GM12878 (cell line): ENCODE measurements around the gene LY9. TPM values are rescaled to one million over a fixed set of nuclear protein-coding genes. Genes with fewer than 3 reads are reported as not detected.

ENCODE experiments used
- ATAC-seq: fragments of 200-7000 bp; cut with Tn5 transposase; 3 replicates; pipeline ENCODE4 v1.9.1; 2020; ENCODE audit warnings: mild to moderate bottlenecking, moderate library complexity
- BruUV-seq: library from RNA; stranded (reverse); fragments of 400-500 nt; replicated peaks from 2 replicates; lab custom pipeline; 2021; lab: Mats Ljungman, UMichigan
- CTCF ChIA-PET: fragments of 300-600 bp; sonication (Branson Sonifier 250); formaldehyde crosslinking; extraction: SDS; loops from one replicate; lab custom pipeline; 2021; ENCODE audit warnings: inconsistent platforms; lab: Yijun Ruan, JAX
- POLR2A ChIA-PET: fragments of 350-600 bp; formaldehyde crosslinking; extraction: SDS; loops from one replicate; lab custom pipeline; 2021; ENCODE audit warnings: inconsistent platforms; lab: Charles Lee
- RAD21 ChIA-PET: fragments of 300-600 bp; sonication (Branson Sonifier 250); formaldehyde crosslinking; loops from one replicate; lab custom pipeline; 2023; ENCODE audit warnings: antibody characterized with exemption; ENCODE audit not compliant: unreplicated experiment; lab: Charles Lee
- SMC1A ChIA-PET: fragments of 300-600 bp; sonication (Branson Sonifier 250); formaldehyde crosslinking; loops from one replicate; lab custom pipeline; 2023; ENCODE audit not compliant: unreplicated experiment, uncharacterized antibody; lab: Charles Lee
- DNase-seq: peaks from one replicate; pipeline ENCODE4 v3.0.0-alpha.2; 2011; ENCODE audit warnings: low read depth, low spot score
- FAIRE-seq: peaks from 3 replicates; lab custom pipeline; 2011; peaks lifted over from hg19 to GRCh38; lab: Jason Lieb, UNC
- H2AFZ ChIP-seq: 2 replicates; pipeline ENCODE4 v1.6.0; 2011; ENCODE audit warnings: low read depth, low read length, control low read depth; ENCODE audit not compliant: control insufficient read depth
- H3K27ac ChIP-seq: 2 replicates; pipeline ENCODE4 v1.5.1; 2011; ENCODE audit warnings: control low read depth; ENCODE audit not compliant: control insufficient read depth, insufficient read depth
- H3K27me3 ChIP-seq, 2 experiments: replicated peaks in 1 of 2; 2 replicates each; pipeline versions ENCODE4 v1.6.0 to v1.6.1; 2011; ENCODE audit warnings: low read length in 1 of 2; ENCODE audit not compliant: control insufficient read depth in 2 of 2, insufficient read depth in 2 of 2
- H3K36me3 ChIP-seq, 2 experiments: 2 replicates each; pipeline ENCODE4 v1.5.1; 2011; ENCODE audit warnings: low read length in 1 of 2; ENCODE audit not compliant: control insufficient read depth in 2 of 2, insufficient read depth in 2 of 2
- H3K4me1 ChIP-seq: 2 replicates; pipeline ENCODE4 v1.6.1; 2011; ENCODE audit warnings: mild to moderate bottlenecking, low read length, moderate library complexity, mixed read lengths; ENCODE audit not compliant: control insufficient read depth, insufficient read depth
- H3K4me2 ChIP-seq: 2 replicates; pipeline ENCODE4 v1.6.0; 2011; ENCODE audit warnings: control low read depth; ENCODE audit not compliant: control insufficient read depth, insufficient read depth
- H3K4me3 ChIP-seq: fragments of 200-600 bp; sonication (generic); 2 replicates; pipeline ENCODE4 v1.5.1; 2016
- H3K79me2 ChIP-seq: 2 replicates; pipeline ENCODE4 v1.6.0; 2011; ENCODE audit warnings: low read length; ENCODE audit not compliant: control insufficient read depth, insufficient read depth
- H3K9ac ChIP-seq: 2 replicates; pipeline ENCODE4 v1.8.0; 2011; ENCODE audit warnings: low read length, control low read depth, mixed read lengths; ENCODE audit not compliant: control insufficient read depth, insufficient read depth
- H3K9me3 ChIP-seq: replicated peaks from 3 replicates; pipeline ENCODE4 v1.5.1; 2011; ENCODE audit warnings: mild to moderate bottlenecking, low read length; ENCODE audit not compliant: control insufficient read depth, insufficient read depth
- H4K20me1 ChIP-seq: 2 replicates; pipeline ENCODE4 v1.6.0; 2011; ENCODE audit not compliant: control insufficient read depth, insufficient read depth
- ATF3 ChIP-seq: IDR thresholded peaks from 2 replicates; pipeline ENCODE4 v1.6.1; 2011; ENCODE audit warnings: low read depth, mild to moderate bottlenecking, low read length, moderate library complexity, borderline replicate concordance; ENCODE audit errors: extremely low read depth
- CEBPZ ChIP-seq: fragments of 150-350 bp; IDR thresholded peaks from 2 replicates; pipeline ENCODE4 v1.6.1; 2016; ENCODE audit warnings: low read depth, low read length
- CUX1 ChIP-seq: IDR thresholded peaks from 2 replicates; pipeline ENCODE4 v1.6.1; 2012; ENCODE audit warnings: improper control_type of control experiment, low read depth, low read length; ENCODE audit not compliant: insufficient replicate concordance
- DPF2 ChIP-seq: fragments of 450-650 bp; IDR thresholded peaks from 2 replicates; pipeline ENCODE4 v1.6.1; 2017; ENCODE audit warnings: mild to moderate bottlenecking
- E4F1 ChIP-seq: fragments of 450-650 bp; IDR thresholded peaks from 2 replicates; pipeline ENCODE4 v1.6.1; 2018; ENCODE audit warnings: borderline replicate concordance, mild to moderate bottlenecking; ENCODE audit not compliant: partially characterized antibody
- NR2C1 ChIP-seq: fragments of 450-650 bp; IDR thresholded peaks from 2 replicates; pipeline ENCODE4 v1.6.1; 2017; ENCODE audit warnings: antibody characterized with exemption, mild to moderate bottlenecking, moderate library complexity
- RELB ChIP-seq: fragments of 450-650 bp; IDR thresholded peaks from 2 replicates; pipeline ENCODE4 v1.6.1; 2017; ENCODE audit warnings: low read depth, mild to moderate bottlenecking, moderate library complexity
- WGBS: methylation state at CpG from one replicate; pipeline ENCODE4 v1.1.6; 2016; ENCODE audit warnings: low lambda C conversion rate; ENCODE audit not compliant: insufficient replicate concordance, insufficient coverage; ENCODE audit errors: missing lambda C conversion rate; 5-methylcytosine and 5-hydroxymethylcytosine counted together
- in situ Hi-C: fragments of 300-500 bp; cut with MboI; formaldehyde crosslinking; loops from 9 replicates; pipeline ENCODE4 v1.14.3; 2018; ENCODE audit warnings: mixed read lengths
- intact Hi-C: fragments of 100-400 bp; cut with micrococcal nuclease; formaldehyde crosslinking; loops from one replicate; pipeline ENCODE4 v1.14.2; 2022; ENCODE audit not compliant: unreplicated experiment
- polyA plus RNA-seq, 11 experiments: library from polyadenylated mRNA; depleted of rRNA in 4 of 11; unstranded in 6 of 11; stranded (reverse) in 5 of 11; fragments of >200 nt; fragmentation: Nextera tagmentation in 4 of 11; fragmentation: Illumina TruSeq in 1 of 11; extraction: Ambion mirVana in 4 of 11; extraction: Trizol in 1 of 11; gene quantifications; 1 replicate in 1 of 11; 2 replicates in 10 of 11; pipeline versions ENCODE4 v1.2.1 to v1.2.3, GENCODE V29; 2011 to 2016; ENCODE audit warnings: inconsistent platforms in 2 of 11, missing spikeins in 2 of 11, low read depth in 1 of 11
- total RNA-seq, 4 experiments: library from RNA; depleted of rRNA in 3 of 4; stranded (reverse); fragments of >200 nt in 3 of 4; fragmentation: Illumina TruSeq in 1 of 4; extraction: Trizol in 1 of 4; gene quantifications; 2 replicates each; pipeline versions ENCODE4 v1.2.1 to v1.2.3, GENCODE V29; 2013 to 2021

Gene LY9
- total and polyA plus RNA-seq, 10 of the 15 experiments (the other 5 are each of a cell fraction or from before 2014, with no cell fraction given): 2.7 to 12.5 (median 9.0) TPM

- in situ Hi-C loops: loop anchor here (5.0 kb wide), 1 partner anchor 115 kb away; the partner anchor contains the start of gene ITLN2
- peak overlapping the region; percentile 67 for H3K9ac ChIP-seq
- H3K4me2 ChIP-seq: peak overlapping the region; percentile 66
- TF ChIP-seq CEBPZ (no peak), NR2C1 (no peak), E4F1 (no peak), ATF3 (no peak), RELB (0 out of 2 replicates have a peak, but pooled peaks have one; percentile 46), CUX1 (no peak), DPF2 (peak; percentile 76)
Observed at GRCh38 chr1:160837558-160838205, 41.7 kb downstream of the LY9 start.

More at GRCh38 chr1:160837558-160838205, 41.7 kb downstream of the LY9 start:
- no peaks in the 10 kb centered on the region for H3K27me3 ChIP-seq
- H2AFZ ChIP-seq: peak overlapping the region; percentile 80
- ChIA-PET POLR2A (interaction anchor here (0.8 to 2.5 kb wide), 8 partner anchors 12 to 232 kb away, joined by 3 to 7 read pairs (median 4); partner anchors contain the start of genes ARHGAP30, CD244 and LY9), SMC1A (interaction anchor here (0.7 to 13.0 kb wide), 32 partner anchors 10 to 260 kb away, joined by 3 to 229 read pairs (median 6); partner anchors contain the start of genes CD244, ITLN1, ITLN2 and KLHDC9), CTCF (interaction anchor here (0.9 to 8.2 kb wide), 30 partner anchors 10 to 260 kb away, joined by 3 to 349 read pairs (median 6); partner anchors contain the start of genes CD244, ITLN1, ITLN2 and KLHDC9), RAD21 (interaction anchor here (0.8 to 10.9 kb wide), 25 partner anchors 9 to 153 kb away, joined by 3 to 193 read pairs (median 7); partner anchors contain the start of genes CD244, CD48, ITLN1 and ITLN2)
- peak; percentile 94 for FAIRE-seq
- no peaks in the 10 kb centered on the region for H3K36me3 ChIP-seq
- no TSS peak for BruUV-seq
- H3K79me2 ChIP-seq: no peaks in the 10 kb centered on the region
- WGBS: 1% methylated on average over 9 of the region's 9 CpGs
- no peaks in the 10 kb centered on the region for H3K9me3 ChIP-seq
- intact Hi-C loops: no loop called here
- peak overlapping the region; percentile 87 for H3K27ac ChIP-seq
- H3K4me3 ChIP-seq: no peak overlapping the region
- H4K20me1 ChIP-seq: no peaks in the 10 kb centered on the region
- peaks cover 28% of the 10 kb centered on the region for H3K4me1 ChIP-seq
- peak; percentile 95 for ATAC-seq
- DNase-seq: peak; percentile 78
